C4-2B (cell line): ENCODE data around the gene CFAP97D2.
"Not testable (repeated sequence)": the region's sequence is repeated elsewhere in the genome, so short reads cannot be mapped to it uniquely, and the experiment has no call there.

Experiments
- H3K27ac ChIP-seq: fragments of 450-650 bp; 2 replicates; pipeline ENCODE4 v1.5.1; 2017
- CTCF ChIP-seq: fragments of 450-650 bp; conservative IDR thresholded peaks from 2 replicates; pipeline ENCODE4 v1.5.1; 2017; ENCODE audit warnings: mild to moderate bottlenecking
- ZFX ChIP-seq: fragments of 450-650 bp; IDR thresholded peaks from 2 replicates; pipeline ENCODE4 v1.6.1; 2017

Gene CFAP97D2

GRCh38 chr13:114155926-114156883 is 22.9 kb upstream of the CFAP97D2 start:
- TF ChIP-seq CTCF: no peak
- TF ChIP-seq ZFX: no peak
- H3K27ac ChIP-seq: no peak overlapping the region

GRCh38 chr13:114157869-114158495 is 21.1 kb upstream of the CFAP97D2 start:
- H3K27ac ChIP-seq: no peak overlapping the region
- TF ChIP-seq CTCF: no peak
- TF ChIP-seq ZFX: no peak

GRCh38 chr13:114158869-114159666 is 20.0 kb upstream of the CFAP97D2 start:
- H3K27ac ChIP-seq: not testable (repeated sequence)

- no peak overlapping the region for H3K27ac ChIP-seq
- TF ChIP-seq ZFX: no peak
- TF ChIP-seq CTCF: no peak
Measured at GRCh38 chr13:114161028-114161556, 18.0 kb upstream of the CFAP97D2 start.

GRCh38 chr13:114161644-114162532 is 17.2 kb upstream of the CFAP97D2 start:
- TF ChIP-seq ZFX (no peak), CTCF (no peak)
- H3K27ac ChIP-seq: no peak overlapping the region

- TF ChIP-seq CTCF (no peak), ZFX (no peak)
- no peak overlapping the region for H3K27ac ChIP-seq
Measured at GRCh38 chr13:114162533-114162922, 16.5 kb upstream of the CFAP97D2 start.

GRCh38 chr13:114164053-114164452 is 15.0 kb upstream of the CFAP97D2 start:
- H3K27ac ChIP-seq: no peak overlapping the region
- no peak for TF ChIP-seq ZFX
- no peak for TF ChIP-seq CTCF
